GM18873 (cell line): ENCODE data around the gene EIPR1.
"Not testable (repeated sequence)": the region's sequence is repeated elsewhere in the genome, so short reads cannot be mapped to it uniquely, and the experiment has no call there.

Experiments
- ATAC-seq: cut with Tn5 transposase; IDR thresholded peaks from one replicate; pipeline ENCODE4 v1.9.1; 2021; ENCODE audit warnings: mild to moderate bottlenecking, moderate library complexity, moderate number of reproducible peaks; ENCODE audit not compliant: unreplicated experiment, low FRiP score

EIPR1 gene

GRCh38 chr2:3404349-3404894, 26.8 kb upstream of the EIPR1 start:
- ATAC-seq, result no peak

- ATAC-seq, result peak; percentile 99
Measured at GRCh38 chr2:3403587-3404334, 26.1 kb upstream of the EIPR1 start.

GRCh38 chr2:3399829-3400228, 22.2 kb upstream of the EIPR1 start:
- no peak for ATAC-seq

- ATAC-seq, result no peak
Measured at GRCh38 chr2:3399381-3399780, 21.8 kb upstream of the EIPR1 start.

- no peak for ATAC-seq
Measured at GRCh38 chr2:3398857-3399256, 21.2 kb upstream of the EIPR1 start.

GRCh38 chr2:3396920-3397559, 19.4 kb upstream of the EIPR1 start:
- ATAC-seq, result no peak

GRCh38 chr2:3392216-3392615, 14.6 kb upstream of the EIPR1 start:
- no peak for ATAC-seq

GRCh38 chr2:3390041-3390440, 12.4 kb upstream of the EIPR1 start:
- ATAC-seq, result no peak

GRCh38 chr2:3389193-3389592, 11.6 kb upstream of the EIPR1 start:
- ATAC-seq, result no peak

- ATAC-seq, result no peak
Measured at GRCh38 chr2:3388412-3388738, 10.8 kb upstream of the EIPR1 start.

- ATAC-seq, result no peak
Measured at GRCh38 chr2:3387644-3388411, 10.2 kb upstream of the EIPR1 start.

GRCh38 chr2:3387011-3387410, 9.4 kb upstream of the EIPR1 start:
- ATAC-seq, result no peak

GRCh38 chr2:3386448-3386958, 8.9 kb upstream of the EIPR1 start:
- ATAC-seq, result no peak

- peak; percentile 65 for ATAC-seq
Measured at GRCh38 chr2:3379647-3380534, 2.3 kb upstream of the EIPR1 start, which contains the start of gene TRAPPC12. Gene TRAPPC12 (plus strand): TSS chr2:3379694. CDS start chr2:3387624, 7,930 bp downstream.

- ATAC-seq, result no peak
Measured at GRCh38 chr2:3379339-3379646, 1.7 kb upstream of the EIPR1 start.

- peak; percentile 3 for ATAC-seq
Measured at GRCh38 chr2:3377279-3377611, 373 bp downstream of the EIPR1 start.

GRCh38 chr2:3376821-3377220, 797 bp downstream of the EIPR1 start:
- ATAC-seq, result no peak

GRCh38 chr2:3369340-3370181, 8.1 kb downstream of the EIPR1 start:
- ATAC-seq, result not testable (repeated sequence)

GRCh38 chr2:3368261-3368722, 9.3 kb downstream of the EIPR1 start:
- no peak for ATAC-seq
